ENCODE data around the gene MATN1.

GRCh38 chr1:30692201-30692947 is 31.0 kb downstream of the MATN1 start:
- TF ChIP-seq CTCF (IDR thresholded peaks at IDR 0.05) (no peak), MAFK (IDR thresholded peaks at IDR 0.05; ENCODE audit: partially characterized antibody) (no peak), POLR2AphosphoS2 (conservative IDR thresholded peaks at IDR 0.05; ENCODE audit: low read length) (no peak), MAX (IDR thresholded peaks at IDR 0.05) (no peak), FOSL2 (IDR thresholded peaks at IDR 0.05) (no peak), FOSL2 (CRISPR knock-in tag; IDR thresholded peaks at IDR 0.05) (no peak), EP300 (IDR thresholded peaks at IDR 0.05) (no peak), RFX5 (IDR thresholded peaks at IDR 0.05) (no peak), ESRRA (IDR thresholded peaks at IDR 0.05; ENCODE audit: borderline replicate concordance, low read length) (no peak), CEBPB (IDR thresholded peaks at IDR 0.05) (no peak), POLR2A (IDR thresholded peaks at IDR 0.05; ENCODE audit: low read length) (no peak), SMC3 (IDR thresholded peaks at IDR 0.05) (no peak), ZFP36 (IDR thresholded peaks at IDR 0.05; ENCODE audit: borderline replicate concordance, partially characterized antibody) (no peak), MAZ (IDR thresholded peaks at IDR 0.05; ENCODE audit: borderline replicate concordance, low read depth, low read length) (no peak), USF2 (IDR thresholded peaks at IDR 0.05) (no peak)
